Smooth muscle cell (in vitro differentiated cells): Measurements from ENCODE around the gene PACS1. TPM values are rescaled to one million over a fixed set of nuclear protein-coding genes. Genes with fewer than 3 reads are reported as not detected.

Source experiments
- DNase-seq: peaks from one replicate; lab custom pipeline; 2025; ENCODE audit not compliant: unreplicated experiment; lab: John Stamatoyannopoulos, UW
- H2AFZ ChIP-seq: fragments of 200-600 bp; sonication (generic); 2 replicates; pipeline ENCODE4 v1.6.0; 2016; ENCODE audit warnings: antibody characterized with exemption, low read depth, mild to moderate bottlenecking
- H3F3A ChIP-seq: fragments of 200-600 bp; sonication (generic); 2 replicates; pipeline ENCODE4 v1.6.0; 2017; ENCODE audit warnings: antibody characterized with exemption, low read depth
- H3K27ac ChIP-seq: fragments of 200-600 bp; sonication (generic); 2 replicates; pipeline ENCODE4 v1.5.1; 2016; ENCODE audit warnings: low read depth, mild to moderate bottlenecking
- H3K27me3 ChIP-seq: fragments of 200-600 bp; sonication (generic); 2 replicates; pipeline ENCODE4 v1.6.1; 2016; ENCODE audit warnings: low read depth, mild to moderate bottlenecking
- H3K36me3 ChIP-seq: fragments of 200-600 bp; sonication (generic); 2 replicates; pipeline ENCODE4 v1.5.1; 2016; ENCODE audit warnings: low read depth
- H3K4me1 ChIP-seq: fragments of 200-600 bp; sonication (generic); 2 replicates; pipeline ENCODE4 v1.5.1; 2016; ENCODE audit warnings: low read depth
- H3K4me2 ChIP-seq: fragments of 200-600 bp; sonication (generic); 2 replicates; pipeline ENCODE4 v1.6.0; 2016; ENCODE audit warnings: mild to moderate bottlenecking
- H3K4me3 ChIP-seq: fragments of 200-600 bp; sonication (generic); 2 replicates; pipeline ENCODE4 v1.5.1; 2016; ENCODE audit warnings: mild to moderate bottlenecking
- H3K79me2 ChIP-seq: fragments of 200-600 bp; sonication (generic); 2 replicates; pipeline ENCODE4 v1.6.0; 2016; ENCODE audit warnings: low read depth, mild to moderate bottlenecking
- H3K9ac ChIP-seq: fragments of 200-600 bp; sonication (generic); 2 replicates; pipeline ENCODE4 v1.6.0; 2016; ENCODE audit warnings: low read depth
- H3K9me3 ChIP-seq: fragments of 200-600 bp; sonication (generic); replicated peaks from 2 replicates; pipeline ENCODE4 v1.5.1; 2016; ENCODE audit warnings: low read depth
- H4K20me1 ChIP-seq: fragments of 200-600 bp; sonication (generic); 2 replicates; pipeline ENCODE4 v1.6.0; 2016; ENCODE audit warnings: low read depth
- WGBS: methylation state at CpG from one replicate; pipeline ENCODE4 v1.1.7; 2016; ENCODE audit warnings: low lambda C conversion rate; 5-methylcytosine and 5-hydroxymethylcytosine counted together
- polyA plus RNA-seq: library from polyadenylated mRNA; unstranded; fragments of >200 nt; fragmentation: Nextera tagmentation; extraction: Ambion mirVana; gene quantifications from 2 replicates; pipeline ENCODE4 v1.2.1, GENCODE V29; 2016
- total RNA-seq: library from RNA; depleted of rRNA; stranded (reverse); fragments of >200 nt; gene quantifications from 2 replicates; pipeline ENCODE4 v1.2.3, GENCODE V29; 2014
- TF ChIP-seq, protein P1 (sequence below): fragments of 200-600 bp; sonication (generic); IDR thresholded peaks from 2 replicates; pipeline ENCODE4 v1.5.1; 2017; ENCODE audit warnings: borderline replicate concordance, mild to moderate bottlenecking, antibody characterized with exemption; ENCODE audit not compliant: insufficient read depth, poor library complexity, severe bottlenecking

Gene PACS1
- total and polyA plus RNA-seq, 2 experiments from 2014 or later = 87.6 to 140 TPM

DNA sequence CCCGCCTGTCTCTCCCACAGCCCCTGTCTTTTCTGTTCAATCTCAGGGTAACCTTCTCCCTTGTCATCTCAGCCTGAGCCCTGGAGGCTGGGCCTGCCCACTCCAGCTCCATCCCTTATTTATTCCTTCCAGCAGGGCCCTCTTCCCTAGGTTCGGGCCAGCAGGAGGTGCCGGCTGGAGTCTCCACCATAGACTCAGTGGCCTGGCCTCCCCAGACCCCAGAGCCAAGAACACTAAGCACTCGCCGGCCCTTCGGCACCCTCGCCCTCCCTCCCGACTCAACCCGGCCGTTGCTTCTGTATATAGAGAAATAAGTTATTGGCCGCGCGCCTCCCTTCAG, 196.9 kb downstream of the PACS1 start:
- H3F3A ChIP-seq = peaks cover 5% of the 10 kb centered on the region
- H3K4me2 ChIP-seq = peak overlapping the region; percentile 96
- DNase-seq = no peak
- 36% methylated on average over 13 of the region's 13 CpGs for WGBS
- peaks cover 27% of the 10 kb centered on the region for H3K79me2 ChIP-seq
- H4K20me1 ChIP-seq = peaks cover 28% of the 10 kb centered on the region
- H3K36me3 ChIP-seq = no peaks in the 10 kb centered on the region
- H3K9ac ChIP-seq = no peak overlapping the region
- H3K4me1 ChIP-seq = peaks cover 5% of the 10 kb centered on the region
- peak overlapping the region; percentile 81 for H3K4me3 ChIP-seq
- H2AFZ ChIP-seq = no peak overlapping the region
- H3K27me3 ChIP-seq = no peaks in the 10 kb centered on the region
- TF ChIP-seq, protein P1, sequence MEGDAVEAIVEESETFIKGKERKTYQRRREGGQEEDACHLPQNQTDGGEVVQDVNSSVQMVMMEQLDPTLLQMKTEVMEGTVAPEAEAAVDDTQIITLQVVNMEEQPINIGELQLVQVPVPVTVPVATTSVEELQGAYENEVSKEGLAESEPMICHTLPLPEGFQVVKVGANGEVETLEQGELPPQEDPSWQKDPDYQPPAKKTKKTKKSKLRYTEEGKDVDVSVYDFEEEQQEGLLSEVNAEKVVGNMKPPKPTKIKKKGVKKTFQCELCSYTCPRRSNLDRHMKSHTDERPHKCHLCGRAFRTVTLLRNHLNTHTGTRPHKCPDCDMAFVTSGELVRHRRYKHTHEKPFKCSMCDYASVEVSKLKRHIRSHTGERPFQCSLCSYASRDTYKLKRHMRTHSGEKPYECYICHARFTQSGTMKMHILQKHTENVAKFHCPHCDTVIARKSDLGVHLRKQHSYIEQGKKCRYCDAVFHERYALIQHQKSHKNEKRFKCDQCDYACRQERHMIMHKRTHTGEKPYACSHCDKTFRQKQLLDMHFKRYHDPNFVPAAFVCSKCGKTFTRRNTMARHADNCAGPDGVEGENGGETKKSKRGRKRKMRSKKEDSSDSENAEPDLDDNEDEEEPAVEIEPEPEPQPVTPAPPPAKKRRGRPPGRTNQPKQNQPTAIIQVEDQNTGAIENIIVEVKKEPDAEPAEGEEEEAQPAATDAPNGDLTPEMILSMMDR = no peak
- peak overlapping the region; percentile 85 for H3K27ac ChIP-seq
- H3K9me3 ChIP-seq = no peaks in the 10 kb centered on the region

DNA sequence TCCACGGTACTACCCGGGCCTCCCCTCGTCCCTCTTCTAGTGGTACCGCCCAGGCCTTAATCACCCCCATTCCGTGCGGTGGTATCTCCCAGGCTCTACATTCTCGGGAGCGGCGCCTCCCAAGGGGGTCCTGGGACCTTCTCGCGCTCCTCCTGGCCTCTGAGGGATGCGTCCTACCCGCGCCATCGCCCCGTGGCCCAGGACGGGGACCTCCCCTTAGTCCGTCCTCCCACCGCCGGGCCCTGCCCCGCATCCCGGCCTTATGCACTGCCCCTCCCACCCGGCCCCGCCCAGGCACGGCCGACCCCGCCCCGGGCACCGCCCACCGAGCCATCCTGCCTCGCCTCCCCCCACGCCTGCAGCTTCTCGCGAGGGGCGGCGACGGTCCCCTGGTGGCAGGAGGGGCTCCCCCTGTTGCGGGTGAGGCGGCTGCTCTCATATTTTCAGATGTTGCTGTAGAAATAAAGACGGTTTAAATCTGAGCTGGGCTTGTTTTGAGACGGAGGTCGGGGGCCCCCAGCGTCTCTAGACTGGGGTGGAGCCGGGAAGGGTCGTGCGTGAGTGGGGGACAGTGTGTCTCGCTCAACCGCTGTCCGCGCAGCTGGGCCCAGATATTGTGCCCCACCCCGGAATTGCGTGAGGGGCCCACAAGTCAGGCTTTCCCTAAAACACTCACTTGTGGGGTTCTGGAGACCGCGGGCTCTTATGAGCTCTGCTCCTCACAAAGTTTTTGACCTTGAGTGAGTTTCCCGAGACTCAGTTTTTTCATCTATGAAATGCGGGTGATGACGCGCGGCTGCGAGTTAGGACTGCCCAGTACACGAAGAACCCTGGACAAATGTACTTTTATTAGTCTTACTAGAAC, 197.5 kb downstream of the PACS1 start:
- peak overlapping the region; percentile 79 for H3K9ac ChIP-seq
- H3K79me2 ChIP-seq = peaks cover 27% of the 10 kb centered on the region
- H3K27me3 ChIP-seq = no peaks in the 10 kb centered on the region
- no peaks in the 10 kb centered on the region for H3K9me3 ChIP-seq
- TF ChIP-seq, protein P1 = peak; percentile 27
- H3K4me3 ChIP-seq = peak overlapping the region; percentile 81
- H3K27ac ChIP-seq = peak overlapping the region; percentile 85
- H3K4me2 ChIP-seq = peak overlapping the region; percentile 96
- no peaks in the 10 kb centered on the region for H3K36me3 ChIP-seq
- H3K4me1 ChIP-seq = peaks cover 5% of the 10 kb centered on the region
- WGBS = 2% methylated on average over 43 of the region's 61 CpGs
- H2AFZ ChIP-seq = no peak overlapping the region
- peak; percentile 89 for DNase-seq
- peaks cover 5% of the 10 kb centered on the region for H3F3A ChIP-seq
- H4K20me1 ChIP-seq = peaks cover 34% of the 10 kb centered on the region

DNA sequence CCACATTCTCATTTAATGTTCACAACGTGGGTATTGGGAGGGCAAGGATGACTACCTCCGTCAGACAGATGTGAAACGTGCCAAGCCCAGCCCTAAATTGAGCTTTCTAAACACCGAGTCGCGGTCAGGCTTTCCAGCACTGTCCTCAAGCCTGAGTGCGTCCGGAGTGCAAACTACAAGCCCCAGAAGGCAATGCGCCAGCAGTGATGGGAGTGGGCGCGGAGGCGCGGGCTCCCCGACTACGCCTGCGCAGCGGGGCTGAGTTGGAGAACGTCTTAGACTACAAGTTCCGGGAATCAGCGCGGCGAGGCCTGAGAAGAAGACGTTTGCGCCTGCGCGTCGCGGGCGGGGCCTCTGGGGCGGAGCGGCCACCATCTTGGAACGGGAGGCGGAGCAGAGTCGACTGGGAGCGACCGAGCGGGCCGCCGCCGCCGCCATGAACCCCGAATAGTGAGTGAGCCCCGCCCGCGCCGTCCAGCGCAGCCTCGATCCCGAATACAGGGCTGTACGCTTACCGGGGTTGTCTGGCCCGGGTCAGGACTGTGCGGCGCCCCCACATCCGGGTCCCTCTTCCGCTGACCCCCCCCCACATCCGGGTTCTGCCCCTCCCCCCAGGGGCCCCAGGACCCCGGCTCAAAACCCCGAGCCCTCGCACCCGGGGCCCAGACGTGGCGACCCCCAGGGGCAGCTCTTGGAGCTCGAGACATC, 198.3 kb downstream of the PACS1 start, which contains the start of gene RAB1B:
Gene RAB1B (plus strand): TSS at position 396 of the 708 bp plus-strand sequence. CDS start 41 bp downstream, at position 437.
- Histone ChIP-seq H3K4me2 (peak within 1 kb of the TSS; percentile 96), H3K4me3 (peak within 1 kb of the TSS; percentile 81), H3K4me1 (peaks cover 5% of the 10 kb centered on the region), H2AFZ (no peak within 1 kb of the TSS), H3F3A (peaks cover 5% of the 10 kb centered on the region), H3K27me3 (no peaks in the 10 kb centered on the region), H3K36me3 (no peaks in the 10 kb centered on the region), H3K9ac (peak within 1 kb of the TSS; percentile 91), H3K27ac (peak within 1 kb of the TSS; percentile 85), H3K79me2 (peaks cover 27% of the 10 kb centered on the region), H4K20me1 (peaks cover 39% of the 10 kb centered on the region), H3K9me3 (no peaks in the 10 kb centered on the region)
- TF ChIP-seq, protein P1 = no peak
- DNase-seq = peak; percentile 100
- WGBS = under 1% methylated on average over 52 of the region's 64 CpGs
